Measurements from ENCODE around the gene TNFAIP8L3.

Gene TNFAIP8L3

DNA sequence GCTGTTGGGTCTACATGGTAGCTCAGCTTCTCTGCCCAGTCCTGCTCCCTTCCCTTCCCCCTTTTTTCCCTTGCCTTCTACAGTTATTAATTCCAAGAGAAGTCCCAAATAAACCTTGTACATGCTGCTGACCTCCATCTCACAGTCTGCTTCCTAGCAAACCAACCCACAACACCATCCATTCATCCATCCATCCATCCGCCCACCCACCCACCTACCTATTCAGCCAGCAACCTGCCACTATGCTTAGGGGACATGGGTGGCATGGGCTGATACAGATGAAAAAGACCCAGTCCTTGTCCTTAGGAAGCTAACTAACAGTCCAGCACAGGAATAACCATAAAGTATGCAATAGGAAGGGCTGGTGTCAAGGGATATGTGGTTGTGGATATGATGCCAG, 5.7 kb downstream of the TNFAIP8L3 start:
- no peak for DNase-seq

GRCh38 chr15:51088585-51088984, 6.1 kb downstream of the TNFAIP8L3 start:
- DNase-seq, result no peak

DNA sequence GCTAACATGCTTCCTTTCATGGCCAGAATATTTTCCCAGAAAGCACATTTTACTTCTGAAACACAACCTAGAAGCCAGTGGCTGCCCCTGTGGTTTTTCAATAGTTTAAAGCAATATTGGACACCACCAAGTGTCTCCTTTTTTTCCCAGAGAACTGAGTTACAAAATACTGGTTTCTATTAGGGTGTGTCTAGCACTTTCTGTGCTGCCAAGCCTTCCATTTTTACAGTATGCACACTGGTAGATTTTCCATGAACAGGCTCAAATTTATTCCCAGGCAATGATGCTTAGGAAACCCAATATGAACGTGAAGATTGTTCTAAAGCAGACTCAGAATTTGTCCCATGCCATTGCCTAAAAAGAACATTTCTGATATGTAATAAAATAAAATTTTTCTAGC, 7.2 kb downstream of the TNFAIP8L3 start:
- DNase-seq, result no peak

DNA sequence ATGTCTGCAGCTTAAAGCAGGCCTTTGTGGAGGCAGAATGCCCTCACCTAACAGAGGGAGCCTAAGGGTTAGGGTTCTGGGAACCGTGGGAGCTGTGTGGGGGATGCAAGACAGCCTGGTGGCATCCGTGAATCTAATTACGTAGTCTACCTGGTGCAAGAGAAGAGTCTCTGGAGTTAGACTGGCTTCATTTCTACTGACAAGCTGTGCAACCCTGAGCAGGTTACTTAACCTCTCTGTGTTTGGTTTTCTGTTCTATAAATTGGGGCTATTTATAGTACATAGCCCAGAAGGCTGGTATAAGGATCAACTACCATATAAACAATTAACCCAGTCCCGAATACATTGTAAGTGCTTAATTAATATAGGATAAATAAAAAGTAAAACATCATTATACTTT, 8.3 kb downstream of the TNFAIP8L3 start:
- DNase-seq, result no peak

DNA sequence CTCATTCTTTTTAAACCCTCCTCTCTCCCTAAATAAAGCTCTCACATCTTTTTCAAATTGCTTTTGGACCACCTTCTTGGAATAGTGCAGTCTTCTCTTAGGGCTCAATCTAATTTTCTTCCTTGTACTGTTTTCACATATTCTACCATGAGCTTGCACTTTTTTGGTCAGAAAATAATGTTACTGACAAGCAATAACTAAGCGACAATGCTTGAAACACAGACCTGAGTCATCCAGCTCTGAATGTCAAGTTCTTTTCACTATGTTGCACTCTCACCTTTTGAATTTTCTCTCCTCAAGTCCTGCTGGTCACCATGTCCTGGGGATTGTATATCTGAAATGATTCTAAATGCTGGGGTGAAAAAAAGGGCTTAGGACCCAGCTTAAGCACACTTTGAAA, 8.9 kb downstream of the TNFAIP8L3 start:
- DNase-seq, result no peak

- DNase-seq, result no peak
Observed at GRCh38 chr15:51083641-51084166, 11.0 kb downstream of the TNFAIP8L3 start.

GRCh38 chr15:51082246-51082645, 12.5 kb downstream of the TNFAIP8L3 start:
- no peak for DNase-seq

DNA sequence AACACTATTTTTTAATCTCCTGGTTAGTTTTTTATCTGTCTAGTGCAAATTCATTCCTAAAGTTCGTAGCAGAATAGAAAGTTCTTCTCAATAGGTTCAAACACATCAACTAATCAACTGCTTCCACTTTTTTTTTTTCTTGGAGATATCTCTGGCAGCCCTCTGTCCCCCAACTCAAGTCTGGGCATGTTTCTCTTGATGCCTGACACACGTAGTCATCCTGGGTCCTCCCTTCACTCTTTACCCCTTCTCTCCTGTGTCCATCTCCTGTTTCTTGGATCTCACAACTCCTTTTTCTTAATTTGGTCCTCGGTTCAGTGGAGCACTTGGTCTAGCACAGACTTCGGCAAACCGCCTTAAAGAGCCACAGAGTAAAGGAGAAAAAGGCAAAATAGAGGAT, 14.4 kb downstream of the TNFAIP8L3 start:
- DNase-seq, result no peak

DNA sequence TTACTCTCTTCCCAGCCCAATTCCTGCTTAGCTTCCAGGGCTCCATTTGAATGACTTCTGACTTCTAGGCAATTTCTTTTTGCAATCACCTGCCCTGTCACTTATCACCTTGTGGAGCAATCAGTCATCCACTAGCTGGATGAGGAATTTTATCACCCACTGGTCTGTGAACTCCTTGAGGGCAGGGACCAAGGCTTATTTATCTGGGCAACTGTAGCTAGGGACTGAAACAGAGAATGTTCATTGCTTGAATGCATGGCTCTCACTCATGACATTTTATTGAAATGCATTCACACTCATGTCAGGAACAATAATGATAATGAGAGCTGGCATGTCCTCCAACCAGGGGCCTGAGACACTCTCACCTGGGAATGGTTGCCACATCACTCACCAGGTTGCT, 15.5 kb downstream of the TNFAIP8L3 start:
- no peak for DNase-seq

DNA sequence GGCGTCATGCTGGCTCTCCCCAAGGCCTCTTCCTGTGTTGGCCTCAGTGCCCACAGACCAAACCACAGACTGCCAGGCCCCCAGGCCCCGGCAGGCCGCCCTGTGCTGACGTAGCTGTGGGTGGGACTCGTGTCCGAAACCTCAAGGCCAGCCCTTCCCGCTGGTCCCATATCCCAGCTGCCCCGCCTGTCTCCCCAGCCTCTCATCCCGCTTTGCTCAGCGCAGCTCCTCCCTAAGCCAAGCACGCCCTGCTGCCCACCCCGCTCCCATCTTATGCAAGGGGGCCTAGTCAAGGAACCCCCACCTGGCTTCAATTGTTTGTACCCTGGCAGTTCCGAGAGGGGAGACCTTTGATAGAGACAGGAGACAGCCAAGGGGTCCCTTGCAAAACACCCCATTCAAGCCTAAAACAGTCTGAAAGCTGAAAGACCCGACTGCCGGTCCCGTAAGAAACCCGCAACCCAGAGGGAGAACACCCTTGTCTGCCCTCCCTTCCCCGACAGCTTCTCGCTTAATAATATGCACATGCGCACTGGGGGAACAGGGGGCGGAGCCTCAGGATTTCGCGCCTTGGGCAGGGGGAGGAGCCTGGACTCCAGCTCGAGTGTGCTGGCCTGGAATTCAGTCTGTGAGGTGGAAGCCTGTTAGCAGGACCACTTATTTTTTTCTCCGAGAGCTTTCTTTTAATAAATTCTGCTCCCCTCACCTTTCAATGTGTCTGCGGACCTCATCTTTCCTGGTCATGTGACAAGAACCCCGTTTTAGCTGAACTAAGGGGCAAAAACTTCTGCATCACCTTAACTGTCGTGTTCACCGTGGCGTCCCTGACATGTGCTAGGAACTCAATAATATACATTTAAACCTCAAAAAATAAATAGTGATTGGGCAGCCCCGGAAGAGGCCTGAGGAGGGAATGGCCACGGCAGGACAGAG, 17.2 kb downstream of the TNFAIP8L3 start:
- no peak for DNase-seq

DNA sequence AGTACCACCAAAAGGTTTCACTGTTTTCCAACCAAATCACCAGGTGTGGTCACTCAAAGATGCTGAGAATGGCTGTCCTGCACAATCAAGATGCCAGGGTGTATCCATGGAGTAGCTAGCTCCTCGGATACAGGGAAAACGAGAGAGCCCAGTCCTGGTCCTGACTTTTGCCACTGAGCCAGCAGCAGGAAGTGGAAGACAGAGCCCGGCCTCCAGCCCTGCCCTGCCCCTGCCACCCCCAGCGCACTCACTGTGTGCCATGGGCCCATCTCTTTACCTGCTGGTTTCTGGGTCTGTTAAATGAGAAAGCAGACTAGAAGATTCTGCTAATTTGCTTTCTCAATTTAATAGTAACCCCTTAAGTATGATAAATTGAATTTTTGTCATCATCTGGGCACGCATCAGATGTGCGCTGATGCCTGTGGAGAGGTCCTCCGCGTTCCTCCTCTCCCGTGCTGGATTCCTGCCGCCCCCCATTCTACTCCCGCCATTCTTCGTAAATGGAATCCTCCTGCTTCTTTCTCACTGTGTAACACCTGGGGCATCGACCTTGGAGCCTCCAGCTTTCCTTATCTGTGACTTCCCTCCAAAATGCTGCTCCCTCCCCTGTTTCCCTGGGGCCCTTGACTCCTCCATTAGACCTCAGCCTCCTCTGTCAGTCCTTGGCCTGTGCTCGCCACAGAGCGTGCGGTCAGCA, 18.0 kb downstream of the TNFAIP8L3 start:
- no peak for DNase-seq

GRCh38 chr15:51075826-51076523, 18.7 kb downstream of the TNFAIP8L3 start:
- DNase-seq, result no peak

DNA sequence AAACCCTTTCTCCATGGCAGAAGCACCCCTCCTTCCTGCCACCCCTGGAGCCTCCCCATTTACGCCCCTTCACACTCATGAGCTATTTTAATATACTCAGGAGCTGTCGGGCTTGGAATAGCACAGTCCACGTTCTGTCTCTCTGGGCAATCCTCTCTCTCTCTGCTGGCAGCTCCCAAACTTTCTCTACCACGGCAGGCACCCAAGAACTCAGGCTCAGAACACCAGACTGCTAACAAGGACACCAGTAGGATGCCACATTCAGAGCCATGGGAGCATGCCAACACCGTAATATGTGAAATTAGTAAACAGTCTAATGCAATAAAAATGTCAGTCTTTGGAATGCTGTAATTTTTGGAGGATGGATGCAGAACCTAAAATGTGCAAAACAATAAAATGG, 19.3 kb downstream of the TNFAIP8L3 start:
- no peak for DNase-seq

GRCh38 chr15:51074926-51075325, 19.8 kb downstream of the TNFAIP8L3 start:
- no peak for DNase-seq

DNA sequence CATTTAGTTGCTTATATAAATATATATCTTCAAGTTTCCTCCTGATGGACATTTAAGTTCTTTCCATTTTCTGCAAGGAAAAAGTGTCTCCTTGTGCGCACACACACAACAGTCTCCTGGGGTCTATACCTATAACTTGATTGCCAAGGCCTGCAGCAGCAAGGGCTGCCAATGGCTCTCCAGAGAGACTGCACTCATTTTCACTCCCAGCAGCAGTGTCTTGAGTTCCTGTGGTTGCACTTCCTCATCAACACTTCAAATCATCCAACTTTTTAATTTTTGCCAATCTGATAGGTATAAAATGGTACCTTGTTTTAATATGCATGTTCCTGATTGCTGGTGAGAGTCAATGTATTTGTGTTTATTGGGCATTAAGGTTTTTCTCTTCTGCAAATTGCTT, 23.1 kb downstream of the TNFAIP8L3 start:
- no peak for DNase-seq

DNA sequence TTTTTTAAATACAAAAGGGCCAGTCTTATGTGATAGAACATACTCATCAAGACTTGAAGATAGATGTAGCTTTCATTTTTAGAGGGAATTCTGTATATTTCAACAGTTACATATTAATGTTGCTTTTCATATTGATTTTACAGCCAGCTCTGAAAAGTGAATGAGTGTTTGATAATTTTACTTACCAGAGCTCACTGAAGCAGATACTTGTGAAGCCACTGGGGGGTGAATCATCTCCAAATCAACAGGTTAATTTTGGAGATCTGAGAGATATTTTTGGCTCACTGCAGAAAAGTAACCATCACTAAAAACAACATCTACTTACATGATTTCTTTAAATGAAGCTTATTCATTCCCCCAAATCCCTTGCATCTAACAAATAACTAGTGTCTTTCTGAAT, 24.7 kb downstream of the TNFAIP8L3 start:
- DNase-seq, result no peak

DNA sequence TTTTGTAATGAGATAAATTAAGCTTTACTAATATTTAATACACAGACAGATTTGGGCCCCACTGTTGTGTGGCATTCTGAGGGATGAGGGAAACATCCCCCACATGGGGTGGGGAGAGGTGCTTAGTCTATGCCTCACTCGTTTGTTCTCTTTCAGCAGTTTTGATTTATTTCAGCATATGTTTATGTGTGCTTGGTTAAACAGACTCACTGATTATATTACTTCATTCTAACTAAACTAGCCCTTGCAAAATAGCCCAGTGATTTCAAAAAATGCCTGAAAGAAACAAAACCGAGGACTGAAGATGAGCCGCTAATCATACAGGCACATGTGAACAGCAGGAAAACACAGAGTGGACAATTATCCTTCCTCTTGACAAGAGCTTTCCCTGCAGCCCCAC, 27.2 kb downstream of the TNFAIP8L3 start:
- no peak for DNase-seq

DNA sequence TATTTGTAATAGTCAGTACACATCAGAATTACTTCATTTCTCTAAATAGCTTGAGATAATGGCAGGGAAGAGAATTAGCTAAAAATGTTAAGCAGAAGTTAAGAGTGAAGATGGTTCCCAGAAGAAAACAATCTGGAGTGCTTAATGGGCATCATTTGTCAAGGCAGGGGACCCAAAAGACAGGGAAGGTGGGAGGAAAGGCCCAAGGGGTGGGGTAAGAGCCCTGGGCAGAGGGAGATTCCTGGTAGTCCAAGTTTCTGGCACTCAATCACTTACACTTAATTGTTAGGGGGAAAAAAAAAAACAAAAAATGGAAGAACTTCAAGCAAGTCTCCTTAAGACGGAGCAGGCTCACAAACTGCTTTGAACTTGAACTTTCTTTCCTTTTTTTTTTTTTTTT, 28.9 kb downstream of the TNFAIP8L3 start:
- DNase-seq, result no peak

GRCh38 chr15:51065261-51065660, 29.4 kb downstream of the TNFAIP8L3 start:
- DNase-seq, result no peak

DNA sequence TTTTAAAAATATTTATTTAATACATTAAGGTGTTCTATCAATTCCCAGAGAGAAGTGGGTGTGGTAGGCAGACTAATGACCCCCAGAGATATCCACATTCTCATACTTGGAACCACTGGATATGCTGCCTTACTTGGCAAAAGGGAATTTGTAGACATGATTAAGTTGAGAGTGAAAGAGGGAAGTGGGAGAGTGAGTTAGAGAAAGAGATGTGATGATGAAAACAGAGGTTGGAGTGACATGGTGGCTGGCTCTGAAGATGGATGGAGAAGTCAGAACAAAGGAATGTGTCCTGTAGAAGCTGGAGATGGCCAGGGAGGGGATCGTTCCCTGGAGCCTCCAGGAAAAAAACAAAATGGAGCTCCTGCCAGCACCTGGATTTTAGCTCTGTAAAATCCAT, 32.0 kb downstream of the TNFAIP8L3 start:
- no peak for DNase-seq

- DNase-seq, result no peak
Observed at GRCh38 chr15:51060030-51060673, 34.6 kb downstream of the TNFAIP8L3 start.

GRCh38 chr15:51054535-51054934, 40.2 kb downstream of the TNFAIP8L3 start:
- no peak for DNase-seq

- DNase-seq, result no peak
Observed at GRCh38 chr15:51053571-51053970, 41.1 kb downstream of the TNFAIP8L3 start.
